ENCODE measurements around the gene BANP. TPM values are rescaled to one million over a fixed set of nuclear protein-coding genes. Genes with fewer than 3 reads are reported as not detected.

The BANP gene
- total RNA-seq, 1 experiment from 2014 or later: 34.5 TPM

- H3K27ac Mint-ChIP-seq: no peak overlapping the region; the same call in none of the 2 replicates
- POLR2A ChIA-PET: no interaction called here
- DNase-seq (ENCODE audit: low spot score): no peak
These were observed 118.3 kb downstream of the BANP start for GRCh38 chr16:88069397-88070168.

GRCh38 chr16:88070341-88070740, 119.1 kb downstream of the BANP start:
- ATAC-seq: no peak
- no peaks in the 10 kb centered on the region for H3K27me3 Mint-ChIP-seq (ENCODE audit: low read depth)
- TF ChIP-seq ZNF512 (CRISPR knock-in tag; IDR thresholded peaks at IDR 0.05; ENCODE audit: borderline replicate concordance) (no peak), NFATC4 (CRISPR knock-in tag; IDR thresholded peaks at IDR 0.05) (no peak), JAZF1 (CRISPR knock-in tag; IDR thresholded peaks at IDR 0.05) (no peak), JUN (CRISPR knock-in tag; IDR thresholded peaks at IDR 0.05) (no peak), RORB (CRISPR knock-in tag; IDR thresholded peaks at IDR 0.05) (no peak), ARID4B (CRISPR knock-in tag; IDR thresholded peaks at IDR 0.05; ENCODE audit: borderline replicate concordance) (no peak), SP1 (CRISPR knock-in tag; conservative IDR thresholded peaks at IDR 0.05) (no peak), MYBL2 (CRISPR knock-in tag; IDR thresholded peaks at IDR 0.05) (no peak), SOX15 (CRISPR knock-in tag; IDR thresholded peaks at IDR 0.05) (no peak), E2F5 (CRISPR knock-in tag; IDR thresholded peaks at IDR 0.05) (no peak), FOXP1 (CRISPR knock-in tag; IDR thresholded peaks at IDR 0.05; ENCODE audit: borderline replicate concordance) (no peak), IRF2 (CRISPR knock-in tag; IDR thresholded peaks at IDR 0.05; ENCODE audit: borderline replicate concordance, low read depth) (no peak), MXD4 (CRISPR knock-in tag; IDR thresholded peaks at IDR 0.05; ENCODE audit: borderline replicate concordance) (no peak)
- no peak overlapping the region for H3K27ac Mint-ChIP-seq
- H3K4me3 Mint-ChIP-seq: no peak overlapping the region
- ChIA-PET POLR2A (no interaction called here), CTCF (interaction anchor here (0.5 to 0.9 kb wide), 2 partner anchors 538 to 867 kb away, joined by 3 read pairs; no protein-coding TSS in a partner anchor)
- H3K9me3 Mint-ChIP-seq: no peaks in the 10 kb centered on the region
- H3K4me1 Mint-ChIP-seq: no peaks in the 10 kb centered on the region
- peaks cover 12% of the 10 kb centered on the region for H3K36me3 Mint-ChIP-seq
- no peak for DNase-seq (ENCODE audit: low spot score)

More at GRCh38 chr16:88069397-88070168, 118.3 kb downstream of the BANP start:
- ATAC-seq: no peak; the same call in 1 of the 2 replicates
- Mint-ChIP-seq H3K4me3 (no peak overlapping the region), H3K9me3 (no peaks in the 10 kb centered on the region), H3K27me3 (ENCODE audit: low read depth) (no peaks in the 10 kb centered on the region), H3K36me3 (peaks cover 12% of the 10 kb centered on the region), H3K4me1 (no peaks in the 10 kb centered on the region)
- no peak for TF ChIP-seq GRHL2 (CRISPR knock-in tag; IDR thresholded peaks at IDR 0.05; ENCODE audit: insufficient replicate concordance, severe bottlenecking)
- no peak for TF ChIP-seq JAZF1 (CRISPR knock-in tag; IDR thresholded peaks at IDR 0.05)
- TF ChIP-seq OVOL2 (CRISPR knock-in tag; IDR thresholded peaks at IDR 0.05; ENCODE audit: borderline replicate concordance): no peak
- no peak for TF ChIP-seq IRF1 (CRISPR knock-in tag; IDR thresholded peaks at IDR 0.05)
- TF ChIP-seq PREB (CRISPR knock-in tag; IDR thresholded peaks at IDR 0.05; ENCODE audit: borderline replicate concordance): no peak
- no peak for TF ChIP-seq MXD4 (CRISPR knock-in tag; IDR thresholded peaks at IDR 0.05; ENCODE audit: borderline replicate concordance)
- TF ChIP-seq ATF3 (CRISPR knock-in tag; conservative IDR thresholded peaks at IDR 0.05): no peak
- TF ChIP-seq ESRRA (CRISPR knock-in tag; IDR thresholded peaks at IDR 0.05; ENCODE audit: borderline replicate concordance): no peak
- TF ChIP-seq GTF2I (CRISPR knock-in tag; conservative IDR thresholded peaks at IDR 0.05): no peak
- no peak for TF ChIP-seq NFE2L1 (CRISPR knock-in tag; IDR thresholded peaks at IDR 0.05)
- TF ChIP-seq IRF2 (CRISPR knock-in tag; IDR thresholded peaks at IDR 0.05; ENCODE audit: borderline replicate concordance, low read depth): no peak
- TF ChIP-seq ETV6 (CRISPR knock-in tag; IDR thresholded peaks at IDR 0.05): no peak
- no peak for TF ChIP-seq FOXK1 (CRISPR knock-in tag; IDR thresholded peaks at IDR 0.05)
- no peak for TF ChIP-seq SMAD4 (CRISPR knock-in tag; IDR thresholded peaks at IDR 0.05)
- TF ChIP-seq ELF4 (CRISPR knock-in tag; IDR thresholded peaks at IDR 0.05; ENCODE audit: low read depth): no peak
- TF ChIP-seq ZNF121 (CRISPR knock-in tag; IDR thresholded peaks at IDR 0.05): no peak
- no peak for TF ChIP-seq PRRX2 (CRISPR knock-in tag; IDR thresholded peaks at IDR 0.05)
- TF ChIP-seq SP1 (CRISPR knock-in tag; conservative IDR thresholded peaks at IDR 0.05): no peak
- CTCF ChIA-PET: interaction anchor here (0.5 kb wide), 1 partner anchor 538 kb away, joined by 3 read pairs; no protein-coding TSS in a partner anchor

Data from WTC11 (cell line).